Measurements from ENCODE around the gene SH3RF3.

Gene SH3RF3

GRCh38 chr2:109423556-109424359 lies 294.8 kb downstream of the SH3RF3 start:
- TF ChIP-seq ZC3H10 (CRISPR knock-in tag; IDR thresholded peaks at IDR 0.05) = no peak
- no peak for ATAC-seq

DNA sequence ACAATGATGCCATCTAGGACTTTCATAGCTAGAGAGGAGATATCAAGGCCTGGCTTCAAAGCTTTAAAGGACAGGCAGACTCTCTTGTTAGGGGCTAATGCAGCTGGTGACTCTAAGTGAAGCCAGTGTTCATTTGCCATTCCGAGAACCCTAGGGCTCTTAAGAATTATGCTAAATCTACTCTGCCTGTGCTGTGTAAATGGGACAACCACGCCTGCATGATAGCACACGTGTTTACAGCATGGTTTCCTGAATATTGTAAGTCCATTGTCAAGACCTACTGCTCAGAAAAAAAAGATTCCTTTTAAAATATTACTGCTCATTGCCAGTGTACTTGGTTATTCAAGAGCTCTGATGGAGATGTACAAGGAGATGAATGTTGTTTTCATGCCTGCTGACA lies 296.4 kb downstream of the SH3RF3 start:
- no peak for TF ChIP-seq TCF4 (CRISPR knock-in tag; IDR thresholded peaks at IDR 0.05; ENCODE audit: borderline replicate concordance)
- TF ChIP-seq TOX (CRISPR knock-in tag; IDR thresholded peaks at IDR 0.05; ENCODE audit: borderline replicate concordance) = no peak
- TF ChIP-seq RARB (CRISPR knock-in tag; IDR thresholded peaks at IDR 0.05) = no peak
- no peak for TF ChIP-seq ZNF565 (CRISPR knock-in tag; conservative IDR thresholded peaks at IDR 0.05; ENCODE audit: low read depth)
- TF ChIP-seq ZNF70 (CRISPR knock-in tag; IDR thresholded peaks at IDR 0.05) = no peak
- TF ChIP-seq ESRRG (CRISPR knock-in tag; IDR thresholded peaks at IDR 0.05) = no peak
- TF ChIP-seq, protein P1, sequence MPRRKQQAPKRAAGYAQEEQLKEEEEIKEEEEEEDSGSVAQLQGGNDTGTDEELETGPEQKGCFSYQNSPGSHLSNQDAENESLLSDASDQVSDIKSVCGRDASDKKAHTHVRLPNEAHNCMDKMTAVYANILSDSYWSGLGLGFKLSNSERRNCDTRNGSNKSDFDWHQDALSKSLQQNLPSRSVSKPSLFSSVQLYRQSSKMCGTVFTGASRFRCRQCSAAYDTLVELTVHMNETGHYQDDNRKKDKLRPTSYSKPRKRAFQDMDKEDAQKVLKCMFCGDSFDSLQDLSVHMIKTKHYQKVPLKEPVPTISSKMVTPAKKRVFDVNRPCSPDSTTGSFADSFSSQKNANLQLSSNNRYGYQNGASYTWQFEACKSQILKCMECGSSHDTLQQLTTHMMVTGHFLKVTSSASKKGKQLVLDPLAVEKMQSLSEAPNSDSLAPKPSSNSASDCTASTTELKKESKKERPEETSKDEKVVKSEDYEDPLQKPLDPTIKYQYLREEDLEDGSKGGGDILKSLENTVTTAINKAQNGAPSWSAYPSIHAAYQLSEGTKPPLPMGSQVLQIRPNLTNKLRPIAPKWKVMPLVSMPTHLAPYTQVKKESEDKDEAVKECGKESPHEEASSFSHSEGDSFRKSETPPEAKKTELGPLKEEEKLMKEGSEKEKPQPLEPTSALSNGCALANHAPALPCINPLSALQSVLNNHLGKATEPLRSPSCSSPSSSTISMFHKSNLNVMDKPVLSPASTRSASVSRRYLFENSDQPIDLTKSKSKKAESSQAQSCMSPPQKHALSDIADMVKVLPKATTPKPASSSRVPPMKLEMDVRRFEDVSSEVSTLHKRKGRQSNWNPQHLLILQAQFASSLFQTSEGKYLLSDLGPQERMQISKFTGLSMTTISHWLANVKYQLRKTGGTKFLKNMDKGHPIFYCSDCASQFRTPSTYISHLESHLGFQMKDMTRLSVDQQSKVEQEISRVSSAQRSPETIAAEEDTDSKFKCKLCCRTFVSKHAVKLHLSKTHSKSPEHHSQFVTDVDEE (CRISPR knock-in tag; IDR thresholded peaks at IDR 0.05) = no peak
- ATAC-seq = no peak

DNA sequence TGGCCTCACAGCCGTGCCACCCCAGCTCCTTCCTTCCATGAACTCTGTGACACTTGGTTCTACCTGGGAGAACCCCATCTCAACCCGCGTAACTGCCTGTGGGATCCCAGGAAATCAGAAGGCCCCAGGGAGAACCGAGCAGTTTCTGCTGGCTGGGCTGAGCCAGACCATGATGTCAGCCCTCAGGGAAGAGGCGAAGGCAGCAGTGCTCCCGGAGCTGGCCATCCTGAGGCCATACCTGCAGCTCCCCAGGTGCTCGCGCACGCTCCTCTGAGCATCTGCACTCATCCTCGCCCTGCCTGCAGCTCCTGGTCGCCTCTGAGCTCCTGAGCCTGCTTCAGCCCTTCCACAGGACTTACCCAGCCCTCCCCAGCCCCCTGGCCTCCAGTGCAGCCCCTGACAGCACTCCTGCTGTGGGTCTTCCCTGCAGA lies 298.7 kb downstream of the SH3RF3 start:
- ATAC-seq = no peak
- TF ChIP-seq ESRRG (CRISPR knock-in tag; IDR thresholded peaks at IDR 0.05) (no peak), OSR1 (CRISPR knock-in tag; IDR thresholded peaks at IDR 0.05) (no peak), PATZ1 (CRISPR knock-in tag; IDR thresholded peaks at IDR 0.05; ENCODE audit: borderline replicate concordance) (no peak), PPARA (CRISPR knock-in tag; IDR thresholded peaks at IDR 0.05; ENCODE audit: borderline replicate concordance) (no peak), CSDC2 (CRISPR knock-in tag; IDR thresholded peaks at IDR 0.05) (no peak), ARNTL (CRISPR knock-in tag; IDR thresholded peaks at IDR 0.05; ENCODE audit: borderline replicate concordance, low read depth) (no peak), TOX (CRISPR knock-in tag; IDR thresholded peaks at IDR 0.05; ENCODE audit: borderline replicate concordance) (no peak), ZFP30 (CRISPR knock-in tag; IDR thresholded peaks at IDR 0.05) (no peak), ZNF565 (CRISPR knock-in tag; conservative IDR thresholded peaks at IDR 0.05; ENCODE audit: low read depth) (no peak), POU6F1 (CRISPR knock-in tag; IDR thresholded peaks at IDR 0.05; ENCODE audit: borderline replicate concordance, low read depth) (no peak), ZNF8 (CRISPR knock-in tag; IDR thresholded peaks at IDR 0.05) (no peak), GLIS3 (CRISPR knock-in tag; IDR thresholded peaks at IDR 0.05) (no peak), ZC3H10 (CRISPR knock-in tag; IDR thresholded peaks at IDR 0.05) (no peak), ZNF70 (CRISPR knock-in tag; IDR thresholded peaks at IDR 0.05) (no peak)
- TF ChIP-seq, protein P1 (CRISPR knock-in tag; IDR thresholded peaks at IDR 0.05) = no peak
- TF ChIP-seq, protein P2, sequence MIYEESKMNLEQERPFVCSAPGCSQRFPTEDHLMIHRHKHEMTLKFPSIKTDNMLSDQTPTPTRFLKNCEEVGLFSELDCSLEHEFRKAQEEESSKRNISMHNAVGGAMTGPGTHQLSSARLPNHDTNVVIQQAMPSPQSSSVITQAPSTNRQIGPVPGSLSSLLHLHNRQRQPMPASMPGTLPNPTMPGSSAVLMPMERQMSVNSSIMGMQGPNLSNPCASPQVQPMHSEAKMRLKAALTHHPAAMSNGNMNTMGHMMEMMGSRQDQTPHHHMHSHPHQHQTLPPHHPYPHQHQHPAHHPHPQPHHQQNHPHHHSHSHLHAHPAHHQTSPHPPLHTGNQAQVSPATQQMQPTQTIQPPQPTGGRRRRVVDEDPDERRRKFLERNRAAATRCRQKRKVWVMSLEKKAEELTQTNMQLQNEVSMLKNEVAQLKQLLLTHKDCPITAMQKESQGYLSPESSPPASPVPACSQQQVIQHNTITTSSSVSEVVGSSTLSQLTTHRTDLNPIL (CRISPR knock-in tag; IDR thresholded peaks at IDR 0.05; ENCODE audit: low read depth) = no peak
- TF ChIP-seq, protein P3, sequence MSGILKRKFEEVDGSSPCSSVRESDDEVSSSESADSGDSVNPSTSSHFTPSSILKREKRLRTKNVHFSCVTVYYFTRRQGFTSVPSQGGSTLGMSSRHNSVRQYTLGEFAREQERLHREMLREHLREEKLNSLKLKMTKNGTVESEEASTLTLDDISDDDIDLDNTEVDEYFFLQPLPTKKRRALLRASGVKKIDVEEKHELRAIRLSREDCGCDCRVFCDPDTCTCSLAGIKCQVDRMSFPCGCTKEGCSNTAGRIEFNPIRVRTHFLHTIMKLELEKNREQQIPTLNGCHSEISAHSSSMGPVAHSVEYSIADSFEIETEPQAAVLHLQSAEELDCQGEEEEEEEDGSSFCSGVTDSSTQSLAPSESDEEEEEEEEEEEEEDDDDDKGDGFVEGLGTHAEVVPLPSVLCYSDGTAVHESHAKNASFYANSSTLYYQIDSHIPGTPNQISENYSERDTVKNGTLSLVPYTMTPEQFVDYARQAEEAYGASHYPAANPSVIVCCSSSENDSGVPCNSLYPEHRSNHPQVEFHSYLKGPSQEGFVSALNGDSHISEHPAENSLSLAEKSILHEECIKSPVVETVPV (CRISPR knock-in tag; IDR thresholded peaks at IDR 0.05) = no peak

Measured in SK-N-SH treated with all-trans-retinoic acid at 6 μM for 48 hours (cell line).